ENCODE measurements around the gene RPS5. TPM values are rescaled to one million over a fixed set of nuclear protein-coding genes. Genes with fewer than 3 reads are reported as not detected.

Gene RPS5
- total RNA-seq, 1 experiment from 2014 or later = 1,436 TPM

DNA sequence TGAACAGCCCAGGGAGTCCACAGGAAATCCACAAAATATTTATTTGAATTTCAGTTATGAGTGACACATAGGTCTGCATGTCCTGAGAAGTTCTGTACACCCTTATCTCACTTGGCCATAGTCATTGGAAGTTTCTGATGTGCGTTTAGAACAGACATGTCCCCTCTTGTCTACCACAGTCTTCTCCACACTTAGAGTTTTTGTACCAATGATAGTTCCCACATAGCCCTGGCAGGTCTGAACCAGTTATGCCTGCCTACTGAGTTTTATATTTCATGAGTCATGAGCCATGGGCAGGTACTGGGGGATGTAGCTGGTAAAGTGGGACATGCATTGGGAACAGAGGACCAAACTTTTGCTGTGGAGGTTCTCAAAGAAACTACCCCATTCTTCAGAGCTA lies 41.5 kb downstream of the RPS5 start:
- Mint-ChIP-seq H3K27me3 (ENCODE audit: insufficient read depth, unreplicated experiment) (peaks cover 3% of the 10 kb centered on the region), H3K9me3 (ENCODE audit: unreplicated experiment) (peaks cover 18% of the 10 kb centered on the region), H3K27ac (ENCODE audit: unreplicated experiment) (no peak overlapping the region), H3K4me3 (ENCODE audit: unreplicated experiment) (no peak overlapping the region), H3K4me1 (ENCODE audit: low read depth, unreplicated experiment) (no peaks in the 10 kb centered on the region), H3K36me3 (ENCODE audit: insufficient read depth, unreplicated experiment) (no peaks in the 10 kb centered on the region)
- DNase-seq = no peak
- ChIA-PET CTCF (no interaction called here), POLR2A (no interaction called here)
- H3K4me3 ChIP-seq (ENCODE audit: low read depth, low read length) = no peak overlapping the region
- peaks cover 18% of the 10 kb centered on the region for H3K9me3 ChIP-seq
- TF ChIP-seq, protein P1, sequence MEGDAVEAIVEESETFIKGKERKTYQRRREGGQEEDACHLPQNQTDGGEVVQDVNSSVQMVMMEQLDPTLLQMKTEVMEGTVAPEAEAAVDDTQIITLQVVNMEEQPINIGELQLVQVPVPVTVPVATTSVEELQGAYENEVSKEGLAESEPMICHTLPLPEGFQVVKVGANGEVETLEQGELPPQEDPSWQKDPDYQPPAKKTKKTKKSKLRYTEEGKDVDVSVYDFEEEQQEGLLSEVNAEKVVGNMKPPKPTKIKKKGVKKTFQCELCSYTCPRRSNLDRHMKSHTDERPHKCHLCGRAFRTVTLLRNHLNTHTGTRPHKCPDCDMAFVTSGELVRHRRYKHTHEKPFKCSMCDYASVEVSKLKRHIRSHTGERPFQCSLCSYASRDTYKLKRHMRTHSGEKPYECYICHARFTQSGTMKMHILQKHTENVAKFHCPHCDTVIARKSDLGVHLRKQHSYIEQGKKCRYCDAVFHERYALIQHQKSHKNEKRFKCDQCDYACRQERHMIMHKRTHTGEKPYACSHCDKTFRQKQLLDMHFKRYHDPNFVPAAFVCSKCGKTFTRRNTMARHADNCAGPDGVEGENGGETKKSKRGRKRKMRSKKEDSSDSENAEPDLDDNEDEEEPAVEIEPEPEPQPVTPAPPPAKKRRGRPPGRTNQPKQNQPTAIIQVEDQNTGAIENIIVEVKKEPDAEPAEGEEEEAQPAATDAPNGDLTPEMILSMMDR (IDR thresholded peaks at IDR 0.05; ENCODE audit: insufficient read depth in 1 of 2, low read depth in 1 of 2, low read length in 1 of 2, severe bottlenecking in 1 of 2, unreplicated experiment in 1 of 2) = no peak
- no TSS peak for BruUV-seq (replicated peaks)
- intact Hi-C loops (cut with micrococcal nuclease; ENCODE audit: unreplicated experiment) = no loop called here
- H3K27me3 ChIP-seq (replicated peaks; ENCODE audit: control insufficient read depth, insufficient read depth, low read length) = no peaks in the 10 kb centered on the region; the same call in 1 of the 2 replicates
- H3K4me1 ChIP-seq = no peaks in the 10 kb centered on the region
- no peaks in the 10 kb centered on the region for H3K36me3 ChIP-seq (ENCODE audit: control insufficient read depth, insufficient read depth, low read length)

DNA sequence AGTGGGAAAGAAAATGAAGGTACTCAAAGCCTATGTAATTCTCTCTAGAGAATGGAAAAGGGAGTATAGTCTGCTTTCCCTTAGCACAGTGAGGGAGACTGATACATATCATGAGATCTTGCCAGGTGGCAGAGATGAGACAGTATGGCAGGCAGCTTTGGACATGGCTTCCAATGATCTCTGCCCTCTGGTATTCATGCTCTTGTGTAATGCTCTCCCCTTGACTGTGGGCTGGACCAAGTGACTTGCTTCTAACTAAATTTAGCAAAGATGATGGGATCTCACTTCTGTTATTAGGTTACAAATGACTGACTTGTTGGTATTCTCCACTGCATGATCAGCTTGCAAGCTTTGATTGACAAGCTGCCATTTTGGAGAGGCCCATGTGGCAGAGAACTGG lies 42.7 kb downstream of the RPS5 start:
- BruUV-seq (replicated peaks) = no TSS peak
- POLR2A ChIA-PET = no interaction called here
- no peak for DNase-seq
- no peak overlapping the region for H3K27ac Mint-ChIP-seq (ENCODE audit: unreplicated experiment)
- intact Hi-C loops (cut with micrococcal nuclease; ENCODE audit: unreplicated experiment) = no loop called here
- H3K36me3 ChIP-seq (ENCODE audit: control insufficient read depth, insufficient read depth, low read length) = no peaks in the 10 kb centered on the region
- H3K4me1 Mint-ChIP-seq (ENCODE audit: low read depth, unreplicated experiment) = no peaks in the 10 kb centered on the region
- no peak overlapping the region for H3K4me3 ChIP-seq (ENCODE audit: low read depth, low read length)
- peaks cover 3% of the 10 kb centered on the region for H3K27me3 Mint-ChIP-seq (ENCODE audit: insufficient read depth, unreplicated experiment)
- peaks cover 18% of the 10 kb centered on the region for H3K9me3 Mint-ChIP-seq (ENCODE audit: unreplicated experiment)
- H3K9me3 ChIP-seq = peaks cover 25% of the 10 kb centered on the region
- no peaks in the 10 kb centered on the region for H3K36me3 Mint-ChIP-seq (ENCODE audit: insufficient read depth, unreplicated experiment)
- no peaks in the 10 kb centered on the region for H3K4me1 ChIP-seq
- H3K4me3 Mint-ChIP-seq (ENCODE audit: unreplicated experiment) = no peak overlapping the region
- TF ChIP-seq, protein P1 (IDR thresholded peaks at IDR 0.05; ENCODE audit: insufficient read depth in 1 of 2, low read depth in 1 of 2, low read length in 1 of 2, severe bottlenecking in 1 of 2, unreplicated experiment in 1 of 2) = no peak
- CTCF ChIA-PET = no interaction called here
- no peaks in the 10 kb centered on the region; the same call in 1 of the 2 replicates for H3K27me3 ChIP-seq (replicated peaks; ENCODE audit: control insufficient read depth, insufficient read depth, low read length)

DNA sequence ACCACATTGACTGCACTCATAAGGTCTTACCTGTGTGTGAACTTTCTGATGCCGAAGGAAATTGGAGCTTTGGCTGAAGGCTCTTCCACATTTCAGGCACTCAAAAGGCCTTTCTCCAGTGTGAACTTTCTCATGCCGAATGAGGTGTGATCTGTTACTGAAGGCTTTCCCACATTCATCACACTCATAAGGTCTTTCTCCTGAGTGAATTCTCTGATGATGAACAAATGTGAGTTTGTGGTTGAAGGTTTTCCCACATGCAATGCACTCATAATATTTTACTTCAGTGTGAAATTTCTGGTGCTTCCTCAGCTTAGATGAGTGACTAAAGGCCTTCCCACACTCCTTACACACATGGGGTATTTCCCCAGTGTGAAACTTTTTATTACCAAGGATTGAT lies 47.1 kb downstream of the RPS5 start:
- no peak overlapping the region for H3K27ac Mint-ChIP-seq (ENCODE audit: unreplicated experiment)
- H3K9me3 Mint-ChIP-seq (ENCODE audit: unreplicated experiment) = peaks cover 11% of the 10 kb centered on the region
- H3K4me1 Mint-ChIP-seq (ENCODE audit: low read depth, unreplicated experiment) = no peaks in the 10 kb centered on the region
- TF ChIP-seq, protein P1 (IDR thresholded peaks at IDR 0.05; ENCODE audit: insufficient read depth in 1 of 2, low read depth in 1 of 2, low read length in 1 of 2, severe bottlenecking in 1 of 2, unreplicated experiment in 1 of 2) = no peak
- no peak for DNase-seq
- ChIA-PET POLR2A (interaction anchor here (0.6 kb wide), 1 partner anchor 26 kb away, joined by 10 read pairs; no protein-coding TSS in a partner anchor), CTCF (no interaction called here)
- intact Hi-C loops (cut with micrococcal nuclease; ENCODE audit: unreplicated experiment) = no loop called here
- no TSS peak for BruUV-seq (replicated peaks)
- H3K4me3 ChIP-seq (ENCODE audit: low read depth, low read length) = no peak overlapping the region
- no peaks in the 10 kb centered on the region; the same call in 1 of the 2 replicates for H3K27me3 ChIP-seq (replicated peaks; ENCODE audit: control insufficient read depth, insufficient read depth, low read length)
- peaks cover 3% of the 10 kb centered on the region for H3K27me3 Mint-ChIP-seq (ENCODE audit: insufficient read depth, unreplicated experiment)
- H3K4me1 ChIP-seq = no peaks in the 10 kb centered on the region
- H3K36me3 Mint-ChIP-seq (ENCODE audit: insufficient read depth, unreplicated experiment) = no peaks in the 10 kb centered on the region
- H3K36me3 ChIP-seq (ENCODE audit: control insufficient read depth, insufficient read depth, low read length) = no peaks in the 10 kb centered on the region
- no peak overlapping the region for H3K4me3 Mint-ChIP-seq (ENCODE audit: unreplicated experiment)
- H3K9me3 ChIP-seq = peaks cover 25% of the 10 kb centered on the region

Measured in Caco-2 (cell line).